ENCODE data around the gene PELI1.
A peak's percentile ranks its signal among the peaks of the same experiment; 100 is the strongest.

The PELI1 gene

GRCh38 chr2:64144057-64145013 lies at the start of gene PELI1:
PELI1 (minus strand) TSS chr2:64144420; CDS start chr2:64108310, 36,110 bp downstream.
- CTCF ChIA-PET = no interaction called here
- H3K9me3 ChIP-seq (ENCODE audit: control insufficient read depth, insufficient read depth, low read depth, low read length) = no peaks in the 10 kb centered on the region
- H3K4me1 ChIP-seq (ENCODE audit: control insufficient read depth, insufficient read depth, low read length) = peaks cover 14% of the 10 kb centered on the region; the same call in 1 of the 2 replicates
- peak within 1 kb of the TSS; percentile 100 for H3K4me3 ChIP-seq (ENCODE audit: low read depth, low read length)
- no peaks in the 10 kb centered on the region for H3K36me3 ChIP-seq (ENCODE audit: control insufficient read depth in 2 of 2, insufficient read depth in 1 of 2, low read length in 2 of 2)
- POLR2A ChIA-PET = interaction anchor here (0.6 to 1.0 kb wide), 2 partner anchors 78 to 337 kb away, joined by 3 to 4 read pairs; no protein-coding TSS in a partner anchor
- peak within 1 kb of the TSS; percentile 92 for H3K27ac ChIP-seq (ENCODE audit: extremely low read depth, low read depth, low read length)
- TF ChIP-seq ZNF335 (tag by site-specific recombination; conservative IDR thresholded peaks at IDR 0.05) (peak; percentile 73), ZBTB17 (tag by site-specific recombination; IDR thresholded peaks at IDR 0.05) (peak; percentile 33; the same call in 1 of the 2 replicates), ZNF121 (tag by site-specific recombination; IDR thresholded peaks at IDR 0.05) (no peak), ZNF311 (tag by site-specific recombination; IDR thresholded peaks at IDR 0.05; ENCODE audit: borderline replicate concordance) (no peak), ZNF24 (tag by site-specific recombination; IDR thresholded peaks at IDR 0.05) (peak; percentile 29; the same call in 1 of the 2 replicates), FEZF1 (tag by site-specific recombination; IDR thresholded peaks at IDR 0.05) (no peak), SCRT1 (tag by site-specific recombination; IDR thresholded peaks at IDR 0.05; ENCODE audit: borderline replicate concordance) (no peak), ZNF488 (tag by site-specific recombination; IDR thresholded peaks at IDR 0.05) (no peak), ZNF621 (tag by site-specific recombination; IDR thresholded peaks at IDR 0.05) (no peak), ZNF366 (tag by site-specific recombination; conservative IDR thresholded peaks at IDR 0.05) (no peak), ZSCAN18 (tag by site-specific recombination; IDR thresholded peaks at IDR 0.05) (no peak), BCL11B (tag by site-specific recombination; IDR thresholded peaks at IDR 0.05; ENCODE audit: low read depth) (no peak), ZFHX2 (tag by site-specific recombination; conservative IDR thresholded peaks at IDR 0.05) (peak; percentile 47), ZNF133 (tag by site-specific recombination; IDR thresholded peaks at IDR 0.05) (no peak), ZNF157 (tag by site-specific recombination; IDR thresholded peaks at IDR 0.05) (no peak), ZNF624 (tag by site-specific recombination; IDR thresholded peaks at IDR 0.05) (no peak), ZNF792 (tag by site-specific recombination; IDR thresholded peaks at IDR 0.05) (no peak), ZNF114 (tag by site-specific recombination; IDR thresholded peaks at IDR 0.05) (no peak), ZBTB44 (tag by site-specific recombination; IDR thresholded peaks at IDR 0.05) (no peak), IKZF3 (tag by site-specific recombination; IDR thresholded peaks at IDR 0.05) (no peak), MEIS1 (CRISPR knock-in tag; IDR thresholded peaks at IDR 0.05; ENCODE audit: borderline replicate concordance) (no peak), ZNF155 (tag by site-specific recombination; IDR thresholded peaks at IDR 0.05) (no peak), SCRT2 (tag by site-specific recombination; IDR thresholded peaks at IDR 0.05) (no peak), ZNF610 (tag by site-specific recombination; IDR thresholded peaks at IDR 0.05; ENCODE audit: borderline replicate concordance) (0 out of 2 replicates have a peak, but pooled peaks have one; percentile 14), ZNF140 (tag by site-specific recombination; IDR thresholded peaks at IDR 0.05) (no peak), HOXD13 (CRISPR knock-in tag; IDR thresholded peaks at IDR 0.05; ENCODE audit: borderline replicate concordance) (no peak), OSR2 (tag by site-specific recombination; IDR thresholded peaks at IDR 0.05) (no peak)
- TF ChIP-seq, protein P1, sequence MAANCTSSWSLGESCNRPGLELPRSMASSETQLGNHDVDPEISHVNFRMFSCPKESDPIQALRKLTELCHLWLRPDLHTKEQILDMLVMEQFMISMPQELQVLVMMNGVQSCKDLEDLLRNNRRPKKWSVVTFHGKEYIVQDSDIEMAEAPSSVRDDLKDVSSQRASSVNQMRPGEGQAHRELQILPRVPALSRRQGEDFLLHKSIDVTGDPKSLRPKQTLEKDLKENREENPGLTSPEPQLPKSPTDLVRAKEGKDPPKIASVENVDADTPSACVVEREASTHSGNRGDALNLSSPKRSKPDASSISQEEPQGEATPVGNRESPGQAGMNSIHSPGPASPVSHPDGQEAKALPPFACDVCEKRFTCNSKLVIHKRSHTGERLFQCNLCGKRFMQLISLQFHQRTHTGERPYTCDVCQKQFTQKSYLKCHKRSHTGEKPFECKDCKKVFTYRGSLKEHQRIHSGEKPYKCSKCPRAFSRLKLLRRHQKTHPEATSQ (tag by site-specific recombination; IDR thresholded peaks at IDR 0.05) = peak; percentile 22; the same call in 1 of the 2 replicates
